HepG2 (cell line): ENCODE results near the gene KDM7A. TPM values are rescaled to one million over a fixed set of nuclear protein-coding genes. Genes with fewer than 3 reads are reported as not detected.
"Not testable (repeated sequence)": the region's sequence is repeated elsewhere in the genome, so short reads cannot be mapped to it uniquely, and the experiment has no call there.

Experiments
- ATAC-seq: fragments of 200-7000 bp; cut with Tn5 transposase; 3 replicates; pipeline ENCODE4 v1.9.1; 2020; ENCODE audit warnings: mild to moderate bottlenecking, moderate library complexity
- BruUV-seq: library from RNA; stranded (reverse); fragments of 400-500 nt; replicated peaks from 2 replicates; lab custom pipeline; 2021; lab: Mats Ljungman, UMichigan
- CTCF ChIA-PET: fragments of 300-600 bp; formaldehyde crosslinking; extraction: SDS; loops from one replicate; lab custom pipeline; 2021; ENCODE audit warnings: low total read pairs, inconsistent platforms, low intra/inter-chr PET ratio; lab: Yijun Ruan, JAX
- POLR2A ChIA-PET: fragments of 350-600 bp; sonication (Branson Sonifier 250); formaldehyde crosslinking; loops from one replicate; lab custom pipeline; 2020; ENCODE audit warnings: antibody characterized with exemption, inconsistent platforms; lab: Yijun Ruan, JAX
- DNase-seq: peaks from one replicate; pipeline ENCODE4 v3.0.0-alpha.2; 2015; ENCODE audit warnings: low spot score
- FAIRE-seq: peaks from 3 replicates; lab custom pipeline; 2011; peaks lifted over from hg19 to GRCh38; lab: Jason Lieb, UNC
- H2AFZ ChIP-seq: one replicate; pipeline ENCODE4 v1.6.1; 2011; ENCODE audit warnings: low read length, inconsistent platforms
- H3K27ac ChIP-seq: fragments of 300-600 bp; 3 replicates; pipeline ENCODE4 v1.8.0; 2011; ENCODE audit warnings: mixed run types, mild to moderate bottlenecking, mixed read lengths, low read length, inconsistent platforms; ENCODE audit not compliant: insufficient read depth; ENCODE audit errors: extremely low read length
- H3K27me3 ChIP-seq, 2 experiments: fragments of 200-600 bp in 1 of 2; 2 replicates in 1 of 2; 3 replicates in 1 of 2; pipeline versions ENCODE4 v1.6.0 to v1.8.0; 2011; ENCODE audit warnings: low read length in 2 of 2, mild to moderate bottlenecking in 2 of 2, moderate library complexity in 2 of 2, inconsistent platforms in 1 of 2; ENCODE audit not compliant: insufficient read depth in 2 of 2, control insufficient read depth in 1 of 2
- H3K36me3 ChIP-seq, 2 experiments: fragments of 200-600 bp in 1 of 2; replicated peaks in 1 of 2; 2 replicates in 1 of 2; 3 replicates in 1 of 2; pipeline versions ENCODE4 v1.5.1 to v1.8.0; 2011; ENCODE audit warnings: low read length in 2 of 2, inconsistent platforms in 1 of 2; ENCODE audit not compliant: insufficient read depth in 2 of 2, control insufficient read depth in 1 of 2
- H3K4me1 ChIP-seq: 2 replicates; pipeline ENCODE4 v1.5.1; 2012; ENCODE audit warnings: low read length, inconsistent platforms; ENCODE audit not compliant: insufficient read depth
- H3K4me2 ChIP-seq: 2 replicates; pipeline ENCODE4 v1.6.0; 2011; ENCODE audit warnings: low read depth, low read length, inconsistent platforms
- H3K4me3 ChIP-seq, 3 experiments: fragments of 200-600 bp in 1 of 3; sonication (generic), shearing (Covaris generic) in 1 of 3; replicated peaks in 1 of 3; 2 replicates each; pipeline ENCODE4 v1.5.1; 2011 to 2016; ENCODE audit warnings: low read length in 3 of 3, inconsistent platforms in 2 of 3, low read depth in 2 of 3, mild to moderate bottlenecking in 2 of 3, control low read depth in 1 of 3, mixed read lengths in 1 of 3; ENCODE audit not compliant: insufficient read depth in 1 of 3
- H3K79me2 ChIP-seq: one replicate; pipeline ENCODE4 v1.6.1; 2011; ENCODE audit warnings: low read length, inconsistent platforms; ENCODE audit not compliant: insufficient read depth
- H3K9ac ChIP-seq: 2 replicates; pipeline ENCODE4 v1.6.0; 2011; ENCODE audit warnings: mild to moderate bottlenecking, low read depth, low read length, inconsistent platforms; ENCODE audit not compliant: insufficient read depth
- H3K9me3 ChIP-seq: 2 replicates; pipeline ENCODE4 v1.5.1; 2012; ENCODE audit warnings: mild to moderate bottlenecking, low read length
- H4K20me1 ChIP-seq: 2 replicates; pipeline ENCODE4 v1.6.0; 2011; ENCODE audit warnings: inconsistent platforms, mild to moderate bottlenecking, low read length, moderate library complexity; ENCODE audit not compliant: insufficient read depth
- BHLHE40 ChIP-seq: IDR thresholded peaks from 2 replicates; pipeline ENCODE4 v1.6.1; 2011; ENCODE audit warnings: low read length, improper control_type of control experiment
- BRD4 ChIP-seq: sonication (generic); formaldehyde crosslinking; IDR thresholded peaks from 2 replicates; pipeline ENCODE4 v1.4.0; 2020; ENCODE audit warnings: missing genetic modification reagents
- HNRNPK ChIP-seq: fragments of 200-400 bp; formaldehyde crosslinking; IDR thresholded peaks from 2 replicates; pipeline ENCODE4 v1.6.1; 2018; ENCODE audit warnings: low read length, low read depth, moderate library complexity, mild to moderate bottlenecking; ENCODE audit not compliant: poor library complexity, severe bottlenecking
- PAF1 ChIP-seq: IDR thresholded peaks from 2 replicates; pipeline ENCODE4 v1.6.1; 2016; ENCODE audit warnings: missing genetic modification reagents, missing compliant biosample characterization
- SRY ChIP-seq: sonication (generic); formaldehyde crosslinking; IDR thresholded peaks from 2 replicates; pipeline ENCODE4 v1.8.0; 2022; ENCODE audit warnings: mild to moderate bottlenecking, missing genetic modification reagents
- ZNF572 ChIP-seq: sonication (generic); formaldehyde crosslinking; IDR thresholded peaks from 2 replicates; pipeline ENCODE4 v1.5.1; 2020; ENCODE audit warnings: mild to moderate bottlenecking, missing genetic modification reagents
- WGBS: methylation state at CpG from one replicate; pipeline ENCODE4 v1.1.6; 2017; ENCODE audit warnings: low lambda C conversion rate; 5-methylcytosine and 5-hydroxymethylcytosine counted together
- in situ Hi-C: cut with HindIII; loops from 2 replicates; pipeline ENCODE4 v1.10.0; 2017; ENCODE audit warnings: low pct_unique_long_range_greater_than_20kb; ENCODE audit not compliant: extremely low pct_ligation_motif_present
- intact Hi-C: fragments of 100-400 bp; cut with micrococcal nuclease; formaldehyde crosslinking; loops from one replicate; pipeline ENCODE4 v1.10.0; 2022; ENCODE audit not compliant: unreplicated experiment
- polyA plus RNA-seq, 8 experiments: library from polyadenylated mRNA; depleted of rRNA in 3 of 8; stranded (reverse) in 7 of 8; unstranded in 1 of 8; fragments of >200 nt; fragmentation: Illumina TruSeq in 4 of 8; extraction: Trizol in 4 of 8; gene quantifications; 2 replicates each; pipeline versions ENCODE4 v1.2.1 to v1.2.3, GENCODE V29; 2011 to 2016; ENCODE audit warnings: low read depth in 4 of 8, missing spikeins in 1 of 8, mixed read lengths in 1 of 8; ENCODE audit not compliant: insufficient read depth in 1 of 8
- total RNA-seq, 5 experiments: library from RNA; depleted of rRNA; stranded (reverse); fragments of >200 nt; fragmentation: Illumina TruSeq; extraction: Trizol; gene quantifications; 2 replicates each; pipeline ENCODE4 v1.2.3, GENCODE V29; 2016; ENCODE audit warnings: low read depth in 1 of 5
- TF ChIP-seq, protein P1 (sequence below): sonication (generic); formaldehyde crosslinking; IDR thresholded peaks from 2 replicates; pipeline ENCODE4 v1.5.0; 2020; ENCODE audit warnings: mild to moderate bottlenecking, missing genetic modification reagents
- TF ChIP-seq, protein P2 (sequence below): sonication (generic); formaldehyde crosslinking; IDR thresholded peaks from 2 replicates; pipeline ENCODE4 v1.4.0; 2020; ENCODE audit warnings: missing genetic modification reagents, borderline replicate concordance

KDM7A gene
- total and polyA plus RNA-seq, 2 of the 13 experiments (the other 11 are each of a cell fraction or from before 2014, with no cell fraction given) = 10.8 to 16.8 TPM

DNA sequence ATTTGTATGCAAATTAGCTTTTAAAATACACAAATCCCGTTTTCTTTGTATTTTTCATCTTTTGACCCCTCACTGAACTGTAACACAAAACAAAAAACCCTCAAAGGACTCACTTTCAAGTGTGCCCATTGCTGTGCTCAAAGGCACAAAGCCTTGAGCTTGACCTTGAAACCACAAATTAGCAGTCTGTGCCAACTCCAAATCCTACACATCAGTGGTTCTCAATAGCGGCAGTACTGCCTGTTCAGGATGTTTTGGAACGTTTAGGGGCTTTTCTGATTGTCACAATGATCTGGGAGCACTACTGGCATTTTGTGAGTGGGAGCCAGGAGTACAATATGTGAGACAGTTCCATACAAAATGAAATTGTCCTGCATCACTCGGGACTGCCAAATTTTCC, 55.5 kb downstream of the KDM7A start:
- Histone ChIP-seq H3K4me2 (no peak overlapping the region), H3K27me3 (no peaks in the 10 kb centered on the region), H3K36me3 (peaks cover 22 to 78% of the 10 kb centered on the region in 2 experiments), H2AFZ (no peak overlapping the region), H3K4me3 (no peak overlapping the region), H4K20me1 (peaks cover 2% of the 10 kb centered on the region), H3K9ac (no peak overlapping the region), H3K4me1 (no peaks in the 10 kb centered on the region), H3K9me3 (no peaks in the 10 kb centered on the region), H3K27ac (no peak overlapping the region), H3K79me2 (no peaks in the 10 kb centered on the region)
- no TSS peak for BruUV-seq
- intact Hi-C loops = no loop called here
- 79% methylated on average over 4 of the region's 4 CpGs for WGBS
- ChIA-PET POLR2A (no interaction called here), CTCF (no interaction called here)
- TF ChIP-seq SRY (CRISPR knock-in tag) (no peak), PAF1 (CRISPR knock-in tag) (no peak), HNRNPK (no peak), BRD4 (CRISPR knock-in tag) (no peak), ZNF572 (no peak), BHLHE40 (no peak)
- TF ChIP-seq, protein P1, sequence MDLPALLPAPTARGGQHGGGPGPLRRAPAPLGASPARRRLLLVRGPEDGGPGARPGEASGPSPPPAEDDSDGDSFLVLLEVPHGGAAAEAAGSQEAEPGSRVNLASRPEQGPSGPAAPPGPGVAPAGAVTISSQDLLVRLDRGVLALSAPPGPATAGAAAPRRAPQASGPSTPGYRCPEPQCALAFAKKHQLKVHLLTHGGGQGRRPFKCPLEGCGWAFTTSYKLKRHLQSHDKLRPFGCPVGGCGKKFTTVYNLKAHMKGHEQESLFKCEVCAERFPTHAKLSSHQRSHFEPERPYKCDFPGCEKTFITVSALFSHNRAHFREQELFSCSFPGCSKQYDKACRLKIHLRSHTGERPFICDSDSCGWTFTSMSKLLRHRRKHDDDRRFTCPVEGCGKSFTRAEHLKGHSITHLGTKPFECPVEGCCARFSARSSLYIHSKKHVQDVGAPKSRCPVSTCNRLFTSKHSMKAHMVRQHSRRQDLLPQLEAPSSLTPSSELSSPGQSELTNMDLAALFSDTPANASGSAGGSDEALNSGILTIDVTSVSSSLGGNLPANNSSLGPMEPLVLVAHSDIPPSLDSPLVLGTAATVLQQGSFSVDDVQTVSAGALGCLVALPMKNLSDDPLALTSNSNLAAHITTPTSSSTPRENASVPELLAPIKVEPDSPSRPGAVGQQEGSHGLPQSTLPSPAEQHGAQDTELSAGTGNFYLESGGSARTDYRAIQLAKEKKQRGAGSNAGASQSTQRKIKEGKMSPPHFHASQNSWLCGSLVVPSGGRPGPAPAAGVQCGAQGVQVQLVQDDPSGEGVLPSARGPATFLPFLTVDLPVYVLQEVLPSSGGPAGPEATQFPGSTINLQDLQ (CRISPR knock-in tag) = no peak
- TF ChIP-seq, protein P2, sequence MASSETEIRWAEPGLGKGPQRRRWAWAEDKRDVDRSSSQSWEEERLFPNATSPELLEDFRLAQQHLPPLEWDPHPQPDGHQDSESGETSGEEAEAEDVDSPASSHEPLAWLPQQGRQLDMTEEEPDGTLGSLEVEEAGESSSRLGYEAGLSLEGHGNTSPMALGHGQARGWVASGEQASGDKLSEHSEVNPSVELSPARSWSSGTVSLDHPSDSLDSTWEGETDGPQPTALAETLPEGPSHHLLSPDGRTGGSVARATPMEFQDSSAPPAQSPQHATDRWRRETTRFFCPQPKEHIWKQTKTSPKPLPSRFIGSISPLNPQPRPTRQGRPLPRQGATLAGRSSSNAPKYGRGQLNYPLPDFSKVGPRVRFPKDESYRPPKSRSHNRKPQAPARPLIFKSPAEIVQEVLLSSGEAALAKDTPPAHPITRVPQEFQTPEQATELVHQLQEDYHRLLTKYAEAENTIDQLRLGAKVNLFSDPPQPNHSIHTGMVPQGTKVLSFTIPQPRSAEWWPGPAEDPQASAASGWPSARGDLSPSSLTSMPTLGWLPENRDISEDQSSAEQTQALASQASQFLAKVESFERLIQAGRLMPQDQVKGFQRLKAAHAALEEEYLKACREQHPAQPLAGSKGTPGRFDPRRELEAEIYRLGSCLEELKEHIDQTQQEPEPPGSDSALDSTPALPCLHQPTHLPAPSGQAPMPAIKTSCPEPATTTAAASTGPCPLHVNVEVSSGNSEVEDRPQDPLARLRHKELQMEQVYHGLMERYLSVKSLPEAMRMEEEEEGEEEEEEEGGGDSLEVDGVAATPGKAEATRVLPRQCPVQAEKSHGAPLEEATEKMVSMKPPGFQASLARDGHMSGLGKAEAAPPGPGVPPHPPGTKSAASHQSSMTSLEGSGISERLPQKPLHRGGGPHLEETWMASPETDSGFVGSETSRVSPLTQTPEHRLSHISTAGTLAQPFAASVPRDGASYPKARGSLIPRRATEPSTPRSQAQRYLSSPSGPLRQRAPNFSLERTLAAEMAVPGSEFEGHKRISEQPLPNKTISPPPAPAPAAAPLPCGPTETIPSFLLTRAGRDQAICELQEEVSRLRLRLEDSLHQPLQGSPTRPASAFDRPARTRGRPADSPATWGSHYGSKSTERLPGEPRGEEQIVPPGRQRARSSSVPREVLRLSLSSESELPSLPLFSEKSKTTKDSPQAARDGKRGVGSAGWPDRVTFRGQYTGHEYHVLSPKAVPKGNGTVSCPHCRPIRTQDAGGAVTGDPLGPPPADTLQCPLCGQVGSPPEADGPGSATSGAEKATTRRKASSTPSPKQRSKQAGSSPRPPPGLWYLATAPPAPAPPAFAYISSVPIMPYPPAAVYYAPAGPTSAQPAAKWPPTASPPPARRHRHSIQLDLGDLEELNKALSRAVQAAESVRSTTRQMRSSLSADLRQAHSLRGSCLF (CRISPR knock-in tag) = no peak
- FAIRE-seq = no peak
- in situ Hi-C loops = no loop called here
- DNase-seq = no peak
- ATAC-seq = no peak

DNA sequence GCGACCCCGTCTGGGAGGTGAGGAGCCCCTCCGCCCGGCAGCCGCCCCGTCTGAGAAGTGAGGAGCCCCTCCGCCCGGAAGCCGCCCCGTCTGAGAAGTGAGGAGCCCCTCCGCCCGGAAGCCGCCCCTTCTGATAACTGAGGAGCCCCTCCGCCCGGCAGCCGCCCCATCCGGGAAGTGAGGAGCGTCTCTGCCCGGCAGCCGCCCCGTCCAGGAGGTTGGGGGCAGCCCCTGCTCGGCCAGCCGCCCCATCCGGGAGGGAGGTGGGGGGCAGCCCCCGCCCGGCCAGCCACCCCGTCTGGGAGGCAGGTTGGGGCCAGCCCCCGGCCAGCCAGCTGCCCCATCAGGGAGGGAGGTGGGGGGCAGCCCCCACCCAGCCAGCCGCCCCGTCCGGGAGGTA, 62.0 kb downstream of the KDM7A start:
- peaks cover 15 to 71% of the 10 kb centered on the region in 2 experiments for H3K36me3 ChIP-seq
- intact Hi-C loops, H3K79me2 ChIP-seq, BruUV-seq, H4K20me1 ChIP-seq, H2AFZ ChIP-seq, H3K4me1 ChIP-seq, H3K27ac ChIP-seq, CTCF ChIA-PET, H3K4me3 ChIP-seq, DNase-seq, H3K27me3 ChIP-seq, POLR2A ChIA-PET, ATAC-seq, H3K9ac ChIP-seq, H3K4me2 ChIP-seq, FAIRE-seq, H3K9me3 ChIP-seq, in situ Hi-C loops: not testable (repeated sequence)
- 100% methylated on average over 15 of the region's 31 CpGs for WGBS
